Dedifferentiated amniotic fluid mesenchymal stem cell (primary cell): ENCODE results near the gene FLT3LG.

Experiments
- DNase-seq: peaks from one replicate; pipeline ENCODE4 v3.0.0-alpha.2; 2016; ENCODE audit errors: extremely low spot score

Gene FLT3LG

GRCh38 chr19:49512970-49513745, 39.1 kb downstream of the FLT3LG start:
- DNase-seq: no peak

- DNase-seq: no peak
Observed at GRCh38 chr19:49513746-49514118, 39.7 kb downstream of the FLT3LG start.

- no peak for DNase-seq
Observed at GRCh38 chr19:49514151-49514550, 40.1 kb downstream of the FLT3LG start.

- DNase-seq: no peak
Observed at GRCh38 chr19:49515767-49516166, 41.8 kb downstream of the FLT3LG start.

- DNase-seq: no peak
Observed at GRCh38 chr19:49518033-49518432, 44.0 kb downstream of the FLT3LG start.

GRCh38 chr19:49520705-49521319, 46.8 kb downstream of the FLT3LG start:
- DNase-seq: no peak

GRCh38 chr19:49524812-49525455, 50.9 kb downstream of the FLT3LG start:
- no peak for DNase-seq

GRCh38 chr19:49528211-49528771, 54.3 kb downstream of the FLT3LG start:
- DNase-seq: no peak

GRCh38 chr19:49530708-49531107, 56.7 kb downstream of the FLT3LG start:
- no peak for DNase-seq

GRCh38 chr19:49533551-49534488, 59.8 kb downstream of the FLT3LG start:
- no peak for DNase-seq

- no peak for DNase-seq
Observed at GRCh38 chr19:49534632-49535385, 60.8 kb downstream of the FLT3LG start.
